Left ventricle myocardium inferior (tissue), 1 donor: ENCODE data around the gene AFAP1L2. TPM values are rescaled to one million over a fixed set of nuclear protein-coding genes. Genes with fewer than 3 reads are reported as not detected.

ENCODE experiments used
- DNase-seq: peaks from one replicate; pipeline ENCODE4 v3.0.0-alpha.2; 2020
- H3K27ac ChIP-seq: fragments of 200-600 bp; replicated peaks from 2 replicates; pipeline ENCODE4 v1.8.0; 2021
- H3K27me3 ChIP-seq: fragments of 200-600 bp; 2 replicates; pipeline ENCODE4 v1.8.0; 2021; ENCODE audit warnings: low read depth
- H3K36me3 ChIP-seq: fragments of 200-600 bp; 2 replicates; pipeline ENCODE4 v1.8.0; 2021
- H3K4me1 ChIP-seq: fragments of 200-600 bp; 2 replicates; pipeline ENCODE4 v1.8.0; 2021
- H3K4me3 ChIP-seq: fragments of 200-600 bp; 2 replicates; pipeline ENCODE4 v1.8.0; 2021; ENCODE audit warnings: mild to moderate bottlenecking, moderate library complexity
- H3K9me3 ChIP-seq: fragments of 200-600 bp; replicated peaks from 2 replicates; pipeline ENCODE4 v1.8.0; 2021
- CTCF ChIP-seq: fragments of 200-600 bp; IDR thresholded peaks from 2 replicates; pipeline ENCODE4 v1.8.0; 2021; ENCODE audit warnings: antibody characterized with exemption, mild to moderate bottlenecking, borderline replicate concordance
- intact Hi-C: fragments of 100-400 bp; cut with micrococcal nuclease; formaldehyde crosslinking; loops from one replicate; pipeline ENCODE4 v1.11.0; 2022
- total RNA-seq: library from RNA; stranded (reverse); fragmentation: NEBNext Ultra II Directional; extraction: Animal tissue kit (Norgen Biotek cat#: 25700); gene quantifications from one replicate; pipeline ENCODE4 v1.2.1, GENCODE V29; 2021
- donor health status: DM: no; HTN: yes; CAD: no; lungs with severe emphysema.

Gene AFAP1L2
- total RNA-seq, 1 donor from 2014 or later = 7.0 TPM

DNA sequence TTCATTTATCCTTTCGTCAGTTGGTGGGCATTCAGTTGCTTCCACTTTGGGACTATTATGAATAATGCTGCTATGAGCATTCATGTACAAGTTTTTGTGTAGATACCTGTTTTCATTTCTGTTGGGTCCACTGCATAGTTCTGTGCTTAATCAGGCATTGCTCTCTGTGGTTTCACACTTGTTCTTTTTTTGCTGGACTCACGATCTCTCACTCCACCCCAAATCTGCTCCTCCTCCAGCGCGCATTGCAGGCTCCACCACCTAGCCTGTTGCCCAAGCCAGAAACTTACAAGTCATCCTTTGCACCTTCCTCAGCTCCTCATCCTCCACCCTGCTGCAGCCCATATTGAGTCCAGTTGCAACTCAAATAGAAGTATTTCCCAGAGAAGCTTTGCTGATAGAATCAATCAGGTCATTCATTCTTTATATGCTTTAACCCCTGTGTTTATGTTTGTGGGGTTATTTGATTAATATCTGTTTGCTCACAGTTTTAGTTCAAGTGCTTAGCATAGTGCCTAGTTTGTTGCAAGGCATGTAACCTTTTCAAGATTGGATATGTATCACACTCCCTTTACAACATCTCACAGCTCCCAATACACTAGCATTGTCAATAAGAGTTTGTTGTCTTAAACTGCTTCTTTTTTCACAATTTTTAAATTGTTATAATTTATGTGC lies 16.6 kb upstream of the AFAP1L2 start:
- Histone ChIP-seq H3K36me3 (no peaks in the 10 kb centered on the region), H3K4me1 (peaks cover 3% of the 10 kb centered on the region), H3K4me3 (no peak overlapping the region), H3K27ac (no peak overlapping the region), H3K9me3 (no peaks in the 10 kb centered on the region), H3K27me3 (peaks cover 21% of the 10 kb centered on the region)
- no peak for DNase-seq
- no peak for TF ChIP-seq CTCF
- intact Hi-C loops = no loop called here

- no peak overlapping the region for H3K27ac ChIP-seq
- no peak for TF ChIP-seq CTCF
- H3K4me1 ChIP-seq = peaks cover 6% of the 10 kb centered on the region
- no peak for DNase-seq
- intact Hi-C loops = no loop called here
- no peak overlapping the region for H3K4me3 ChIP-seq
- no peaks in the 10 kb centered on the region for H3K36me3 ChIP-seq
- H3K27me3 ChIP-seq = peaks cover 25% of the 10 kb centered on the region
- H3K9me3 ChIP-seq = no peaks in the 10 kb centered on the region
Observed at GRCh38 chr10:114418109-114418508, 13.8 kb upstream of the AFAP1L2 start.

- DNase-seq = peak; percentile 54
Observed at GRCh38 chr10:114412907-114413797, 8.8 kb upstream of the AFAP1L2 start.

GRCh38 chr10:114408968-114409444 lies 4.7 kb upstream of the AFAP1L2 start:
- peaks cover 26% of the 10 kb centered on the region for H3K4me1 ChIP-seq
- no peak overlapping the region for H3K4me3 ChIP-seq
- peaks cover 11% of the 10 kb centered on the region for H3K27me3 ChIP-seq
- no peak overlapping the region for H3K27ac ChIP-seq
- no peak for DNase-seq
- H3K9me3 ChIP-seq = no peaks in the 10 kb centered on the region
- TF ChIP-seq CTCF = no peak
- no peaks in the 10 kb centered on the region for H3K36me3 ChIP-seq
- intact Hi-C loops = no loop called here

More at GRCh38 chr10:114412907-114413797, 8.8 kb upstream of the AFAP1L2 start:
- H3K9me3 ChIP-seq = no peaks in the 10 kb centered on the region
- intact Hi-C loops = no loop called here
- H3K4me1 ChIP-seq = peaks cover 15% of the 10 kb centered on the region
- no peaks in the 10 kb centered on the region for H3K36me3 ChIP-seq
- peak overlapping the region; percentile 54 for H3K27ac ChIP-seq
- no peak overlapping the region for H3K4me3 ChIP-seq
- H3K27me3 ChIP-seq = peaks cover 20% of the 10 kb centered on the region
- TF ChIP-seq CTCF = no peak

DNA sequence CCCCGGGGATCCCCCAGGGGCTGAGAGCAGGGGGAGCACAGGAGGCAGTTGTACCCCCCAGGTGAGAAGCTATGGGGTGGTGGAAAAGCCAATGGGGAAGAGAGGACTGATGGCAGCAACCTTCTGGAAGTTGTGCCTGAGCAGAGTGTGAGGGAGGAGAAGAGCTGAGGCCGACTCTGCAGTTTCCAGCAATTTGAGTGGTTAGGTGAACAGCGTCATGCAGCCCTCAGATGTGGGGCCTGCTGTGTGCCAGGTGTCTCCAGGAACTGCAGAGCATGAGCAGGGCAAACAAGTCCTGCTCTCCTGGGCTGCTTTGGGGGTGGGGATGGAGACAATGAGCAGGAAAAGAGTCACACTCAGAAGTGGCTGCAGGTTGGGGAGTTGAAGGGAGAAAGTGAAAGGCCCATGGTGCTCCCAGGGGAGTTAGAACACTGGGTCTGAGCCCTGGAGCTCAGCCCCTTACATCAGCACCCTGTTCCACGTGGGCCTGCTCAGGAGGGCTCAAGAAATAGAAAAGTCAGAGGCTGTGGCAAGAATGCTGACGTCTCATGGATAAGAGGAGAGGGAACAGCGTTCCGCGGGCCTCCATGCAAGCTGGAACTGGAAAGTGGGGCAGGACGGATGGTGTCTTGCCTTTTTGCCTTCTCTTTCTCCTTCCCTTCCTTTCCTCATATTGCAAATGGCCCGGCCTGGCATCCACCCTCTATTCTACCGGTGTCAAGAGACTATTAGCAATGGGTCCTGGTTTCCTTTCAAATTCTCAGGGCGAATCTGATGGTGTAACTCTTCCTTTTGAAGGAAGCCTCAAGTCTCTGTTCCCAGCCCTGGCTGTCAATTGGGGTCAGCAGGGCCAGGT lies 4.0 kb upstream of the AFAP1L2 start:
- DNase-seq = no peak
- H3K27ac ChIP-seq = no peak overlapping the region
- TF ChIP-seq CTCF = no peak
- H3K27me3 ChIP-seq = peaks cover 18% of the 10 kb centered on the region
- H3K9me3 ChIP-seq = no peaks in the 10 kb centered on the region
- H3K36me3 ChIP-seq = no peaks in the 10 kb centered on the region
- H3K4me1 ChIP-seq = peaks cover 29% of the 10 kb centered on the region
- no peak overlapping the region for H3K4me3 ChIP-seq
- intact Hi-C loops = no loop called here
